ENCODE data around the gene LRP1B. TPM values are rescaled to one million over a fixed set of nuclear protein-coding genes. Genes with fewer than 3 reads are reported as not detected.
"Not testable (repeated sequence)": the region's sequence is repeated elsewhere in the genome, so short reads cannot be mapped to it uniquely, and the experiment has no call there.

The LRP1B gene
- total and polyA plus RNA-seq, 2 donors (not counting 1 experiment from before 2014, with no cell fraction given): under 0.01 to 0.01 TPM

DNA sequence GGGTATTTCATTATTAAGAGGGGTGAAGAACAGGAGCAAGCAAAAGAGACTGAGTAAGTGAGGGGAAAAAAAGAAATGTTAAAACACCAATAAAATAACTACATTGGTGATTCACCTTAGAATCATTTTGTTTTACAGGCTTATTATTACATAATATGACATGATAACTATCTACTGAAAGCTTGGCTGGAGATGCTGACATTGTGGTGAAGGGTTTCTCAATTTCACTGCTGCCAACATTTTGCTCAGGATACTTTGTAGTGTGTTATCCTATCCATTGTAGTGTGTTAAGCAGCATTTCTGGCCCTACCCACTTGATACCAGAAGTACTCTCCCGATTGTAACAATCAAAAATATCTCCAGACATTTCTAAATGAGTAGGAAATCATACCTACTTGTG is 1786.0 kb downstream of the LRP1B start:
- Histone ChIP-seq H3K9me3 (ENCODE audit: control insufficient read depth, insufficient read depth, low read depth, low read length) (no peaks in the 10 kb centered on the region), H3K79me2 (ENCODE audit: control insufficient read depth, insufficient read depth, low read length) (no peaks in the 10 kb centered on the region), H4K20me1 (ENCODE audit: control insufficient read depth, extremely low read depth, insufficient read depth, low read length) (no peaks in the 10 kb centered on the region), H3K4me3 (replicated peaks in 1 of 4; ENCODE audit: control extremely low read depth in 1 of 4, insufficient read depth in 1 of 4, low read depth in 3 of 4, low read length in 4 of 4) (no peak overlapping the region), H3K9ac (ENCODE audit: insufficient read depth, low read length) (no peak overlapping the region), H2AFZ (ENCODE audit: low read length) (no peak overlapping the region), H3K4me1 (ENCODE audit: control insufficient read depth, extremely low read depth, insufficient read depth, low read length) (no peaks in the 10 kb centered on the region), H3K36me3 (ENCODE audit: control insufficient read depth, insufficient read depth, low read length) (no peaks in the 10 kb centered on the region), H3K27me3 (ENCODE audit: control insufficient read depth, insufficient read depth, low read length) (no peaks in the 10 kb centered on the region), H3K4me2 (ENCODE audit: extremely low read depth, insufficient read depth, low read length) (no peak overlapping the region), H3K27ac (ENCODE audit: insufficient read depth, low read length) (no peak overlapping the region)
- peak in 1 of 2 donors; percentile 33 for DNase-seq (ENCODE audit: low read depth in 2 of 2)
- TF ChIP-seq, protein P1, sequence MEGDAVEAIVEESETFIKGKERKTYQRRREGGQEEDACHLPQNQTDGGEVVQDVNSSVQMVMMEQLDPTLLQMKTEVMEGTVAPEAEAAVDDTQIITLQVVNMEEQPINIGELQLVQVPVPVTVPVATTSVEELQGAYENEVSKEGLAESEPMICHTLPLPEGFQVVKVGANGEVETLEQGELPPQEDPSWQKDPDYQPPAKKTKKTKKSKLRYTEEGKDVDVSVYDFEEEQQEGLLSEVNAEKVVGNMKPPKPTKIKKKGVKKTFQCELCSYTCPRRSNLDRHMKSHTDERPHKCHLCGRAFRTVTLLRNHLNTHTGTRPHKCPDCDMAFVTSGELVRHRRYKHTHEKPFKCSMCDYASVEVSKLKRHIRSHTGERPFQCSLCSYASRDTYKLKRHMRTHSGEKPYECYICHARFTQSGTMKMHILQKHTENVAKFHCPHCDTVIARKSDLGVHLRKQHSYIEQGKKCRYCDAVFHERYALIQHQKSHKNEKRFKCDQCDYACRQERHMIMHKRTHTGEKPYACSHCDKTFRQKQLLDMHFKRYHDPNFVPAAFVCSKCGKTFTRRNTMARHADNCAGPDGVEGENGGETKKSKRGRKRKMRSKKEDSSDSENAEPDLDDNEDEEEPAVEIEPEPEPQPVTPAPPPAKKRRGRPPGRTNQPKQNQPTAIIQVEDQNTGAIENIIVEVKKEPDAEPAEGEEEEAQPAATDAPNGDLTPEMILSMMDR (conservative IDR thresholded peaks at IDR 0.05 in 1 of 2, IDR thresholded peaks at IDR 0.05 in 1 of 2; ENCODE audit: low read depth in 1 of 2, low read length in 2 of 2): no peak
- TF ChIP-seq EZH2 (IDR thresholded peaks at IDR 0.05; ENCODE audit: low read length, missing control alignments): no peak

DNA sequence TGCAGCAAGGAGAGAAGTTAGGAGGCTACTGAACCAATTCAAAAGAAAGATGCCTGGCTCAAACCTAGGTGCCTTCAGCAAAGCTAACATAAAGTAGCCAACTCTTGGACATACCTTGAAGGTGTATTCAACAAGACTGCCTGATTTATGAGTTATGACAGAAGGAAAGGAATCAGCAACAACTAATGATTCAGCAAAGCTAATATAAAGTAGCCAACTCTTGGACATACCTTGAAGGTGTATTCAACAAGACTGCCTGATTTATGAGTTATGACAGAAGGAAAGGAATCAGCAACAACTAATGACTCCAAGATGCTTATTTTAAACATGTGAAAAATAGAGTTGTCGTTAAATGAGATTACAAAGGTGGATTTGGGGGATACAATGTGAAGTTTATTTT is 1786.5 kb downstream of the LRP1B start:
- not testable (repeated sequence) for H3K27ac ChIP-seq (ENCODE audit: insufficient read depth, low read length); DNase-seq (ENCODE audit: low read depth in 2 of 2); H2AFZ ChIP-seq (ENCODE audit: low read length); H3K9me3 ChIP-seq (ENCODE audit: control insufficient read depth, insufficient read depth, low read depth, low read length); H3K9ac ChIP-seq (ENCODE audit: insufficient read depth, low read length); H3K4me3 ChIP-seq (replicated peaks in 1 of 4; ENCODE audit: control extremely low read depth in 1 of 4, insufficient read depth in 1 of 4, low read depth in 3 of 4, low read length in 4 of 4); H3K27me3 ChIP-seq (ENCODE audit: control insufficient read depth, insufficient read depth, low read length); H3K36me3 ChIP-seq (ENCODE audit: control insufficient read depth, insufficient read depth, low read length); H3K4me2 ChIP-seq (ENCODE audit: extremely low read depth, insufficient read depth, low read length); H4K20me1 ChIP-seq (ENCODE audit: control insufficient read depth, extremely low read depth, insufficient read depth, low read length); H3K79me2 ChIP-seq (ENCODE audit: control insufficient read depth, insufficient read depth, low read length); H3K4me1 ChIP-seq (ENCODE audit: control insufficient read depth, extremely low read depth, insufficient read depth, low read length)

DNA sequence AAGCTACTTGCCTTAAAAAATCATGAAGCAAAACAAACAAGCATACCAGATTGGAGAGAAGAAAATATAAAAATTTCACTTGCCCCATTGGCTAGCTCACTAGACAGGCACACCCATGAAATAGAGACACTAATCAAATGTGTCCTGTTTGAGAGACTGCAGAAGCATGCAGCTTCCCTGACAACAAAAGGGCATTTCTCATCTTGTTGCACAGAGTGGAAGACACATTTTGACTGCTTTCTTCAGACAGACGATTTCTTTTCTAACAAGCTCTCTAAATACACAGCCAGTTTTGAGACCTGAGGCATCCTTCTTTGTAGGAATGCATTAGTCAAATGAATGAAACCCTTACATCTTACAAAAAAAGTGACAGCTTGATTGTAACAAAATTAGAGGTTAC is 1792.0 kb downstream of the LRP1B start:
- H2AFZ ChIP-seq (ENCODE audit: low read length): no peak overlapping the region
- no peak overlapping the region for H3K9ac ChIP-seq (ENCODE audit: insufficient read depth, low read length)
- DNase-seq (ENCODE audit: low read depth in 2 of 2): no peak
- no peak for TF ChIP-seq EZH2 (IDR thresholded peaks at IDR 0.05; ENCODE audit: low read length, missing control alignments)
- TF ChIP-seq, protein P1 (conservative IDR thresholded peaks at IDR 0.05 in 1 of 2, IDR thresholded peaks at IDR 0.05 in 1 of 2; ENCODE audit: low read depth in 1 of 2, low read length in 2 of 2): no peak
- no peak overlapping the region for H3K4me2 ChIP-seq (ENCODE audit: extremely low read depth, insufficient read depth, low read length)
- H3K4me1 ChIP-seq (ENCODE audit: control insufficient read depth, extremely low read depth, insufficient read depth, low read length): no peaks in the 10 kb centered on the region
- H3K27ac ChIP-seq (ENCODE audit: insufficient read depth, low read length): no peak overlapping the region
- H3K4me3 ChIP-seq (replicated peaks in 1 of 4; ENCODE audit: control extremely low read depth in 1 of 4, insufficient read depth in 1 of 4, low read depth in 3 of 4, low read length in 4 of 4): no peak overlapping the region
- H4K20me1 ChIP-seq (ENCODE audit: control insufficient read depth, extremely low read depth, insufficient read depth, low read length): no peaks in the 10 kb centered on the region
- no peaks in the 10 kb centered on the region for H3K36me3 ChIP-seq (ENCODE audit: control insufficient read depth, insufficient read depth, low read length)
- no peaks in the 10 kb centered on the region for H3K79me2 ChIP-seq (ENCODE audit: control insufficient read depth, insufficient read depth, low read length)
- no peaks in the 10 kb centered on the region for H3K27me3 ChIP-seq (ENCODE audit: control insufficient read depth, insufficient read depth, low read length)
- no peaks in the 10 kb centered on the region for H3K9me3 ChIP-seq (ENCODE audit: control insufficient read depth, insufficient read depth, low read depth, low read length)

All from fibroblast of lung (primary cell).